ENCODE measurements around the gene CTSA. TPM values are rescaled to one million over a fixed set of nuclear protein-coding genes. Genes with fewer than 3 reads are reported as not detected.

CTSA gene
- total RNA-seq, 1 donor from 2014 or later: 310 TPM

GRCh38 chr20:45902199-45902701 lies 11.1 kb downstream of the CTSA start:
- peaks cover 31% of the 10 kb centered on the region for H3K36me3 Mint-ChIP-seq (ENCODE audit: unreplicated experiment)

GRCh38 chr20:45904583-45905504 lies 13.7 kb downstream of the CTSA start:
- TF ChIP-seq CTCF (IDR thresholded peaks at IDR 0.05): no peak
- Mint-ChIP-seq H3K27ac (ENCODE audit: unreplicated experiment) (no peak overlapping the region), H3K4me3 (ENCODE audit: unreplicated experiment) (no peak overlapping the region), H3K36me3 (ENCODE audit: unreplicated experiment) (peaks cover 21% of the 10 kb centered on the region), H3K27me3 (ENCODE audit: unreplicated experiment) (no peaks in the 10 kb centered on the region), H3K4me1 (ENCODE audit: unreplicated experiment) (peaks cover 3% of the 10 kb centered on the region), H3K9me3 (ENCODE audit: unreplicated experiment) (no peaks in the 10 kb centered on the region)
- DNase-seq (ENCODE audit: extremely low spot score, unreplicated experiment): no peak

More at GRCh38 chr20:45902199-45902701, 11.1 kb downstream of the CTSA start:
- Mint-ChIP-seq H3K9me3 (ENCODE audit: unreplicated experiment) (no peaks in the 10 kb centered on the region), H3K27ac (ENCODE audit: unreplicated experiment) (no peak overlapping the region), H3K27me3 (ENCODE audit: unreplicated experiment) (no peaks in the 10 kb centered on the region), H3K4me1 (ENCODE audit: unreplicated experiment) (no peaks in the 10 kb centered on the region), H3K4me3 (ENCODE audit: unreplicated experiment) (no peak overlapping the region)
- no peak for TF ChIP-seq CTCF (IDR thresholded peaks at IDR 0.05)
- no peak for DNase-seq (ENCODE audit: extremely low spot score, unreplicated experiment)

GRCh38 chr20:45905505-45906079 lies 14.5 kb downstream of the CTSA start:
- no peaks in the 10 kb centered on the region for H3K9me3 Mint-ChIP-seq (ENCODE audit: unreplicated experiment)
- TF ChIP-seq CTCF (IDR thresholded peaks at IDR 0.05): no peak
- no peak for DNase-seq (ENCODE audit: extremely low spot score, unreplicated experiment)
- H3K4me1 Mint-ChIP-seq (ENCODE audit: unreplicated experiment): peaks cover 7% of the 10 kb centered on the region
- H3K36me3 Mint-ChIP-seq (ENCODE audit: unreplicated experiment): peaks cover 22% of the 10 kb centered on the region
- no peak overlapping the region for H3K4me3 Mint-ChIP-seq (ENCODE audit: unreplicated experiment)
- H3K27me3 Mint-ChIP-seq (ENCODE audit: unreplicated experiment): no peaks in the 10 kb centered on the region
- no peak overlapping the region for H3K27ac Mint-ChIP-seq (ENCODE audit: unreplicated experiment)

GRCh38 chr20:45907219-45907948 lies 16.2 kb downstream of the CTSA start:
- no peak for TF ChIP-seq CTCF (IDR thresholded peaks at IDR 0.05)
- Mint-ChIP-seq H3K27me3 (ENCODE audit: unreplicated experiment) (no peaks in the 10 kb centered on the region), H3K4me3 (ENCODE audit: unreplicated experiment) (no peak overlapping the region)

More at GRCh38 chr20:45907219-45907948, 16.2 kb downstream of the CTSA start:
- peaks cover 23% of the 10 kb centered on the region for H3K36me3 Mint-ChIP-seq (ENCODE audit: unreplicated experiment)
- no peaks in the 10 kb centered on the region for H3K9me3 Mint-ChIP-seq (ENCODE audit: unreplicated experiment)
- peaks cover 20% of the 10 kb centered on the region for H3K4me1 Mint-ChIP-seq (ENCODE audit: unreplicated experiment)
- no peak for DNase-seq (ENCODE audit: extremely low spot score, unreplicated experiment)
- H3K27ac Mint-ChIP-seq (ENCODE audit: unreplicated experiment): no peak overlapping the region

Data from osteocyte (in vitro differentiated cells).